Activated CD8-positive, alpha-beta memory T cell treated with anti-CD3 and anti-CD28 coated beads, Interleukin-2, amount 10 ng/mL, durations not matched to agents 7 days and 5 days (primary cell): ENCODE data around the gene RECQL5. TPM values are rescaled to one million over a fixed set of nuclear protein-coding genes. Genes with fewer than 3 reads are reported as not detected.

Source experiments
- ATAC-seq: fragments of 150-1000 bp; cut with Tn5 transposase; one replicate; pipeline ENCODE4 v1.10.0; 2021; ENCODE audit warnings: moderate library complexity
- CTCF ChIA-PET: fragments of 350-600 bp; sonication (Branson Sonifier 250); formaldehyde crosslinking; loops from one replicate; lab custom pipeline; 2021; ENCODE audit warnings: antibody characterized with exemption; lab: Charles Lee
- DNase-seq: peaks from one replicate; pipeline ENCODE4 v3.0.0-alpha.2; 2020
- H3K27ac Mint-ChIP-seq: one replicate; pipeline ENCODE4 v1.8.0; 2021; ENCODE audit warnings: mild to moderate bottlenecking, mixed read lengths
- H3K27me3 Mint-ChIP-seq: one replicate; pipeline ENCODE4 v1.8.0; 2021; ENCODE audit warnings: mixed read lengths
- H3K36me3 Mint-ChIP-seq: one replicate; pipeline ENCODE4 v1.8.0; 2021; ENCODE audit warnings: mild to moderate bottlenecking, mixed read lengths
- H3K4me1 Mint-ChIP-seq: one replicate; pipeline ENCODE4 v1.8.0; 2021; ENCODE audit warnings: mixed read lengths
- H3K4me3 Mint-ChIP-seq: one replicate; pipeline ENCODE4 v1.8.0; 2021; ENCODE audit warnings: mild to moderate bottlenecking, moderate library complexity, mixed read lengths
- H3K9me3 Mint-ChIP-seq: one replicate; pipeline ENCODE4 v1.8.0; 2022; ENCODE audit warnings: low read depth, mixed read lengths
- total RNA-seq, 2 experiments: library from RNA; stranded (reverse); gene quantifications; one replicate each; pipeline ENCODE4 v1.2.3, GENCODE V29; 2021

RECQL5 gene
- total RNA-seq = 10 to 100 TPM; 35.5 to 46.2 TPM

GRCh38 chr17:75666959-75667790, at the start of gene RECQL5, which contains the start of gene SAP30BP:
TSS of gene RECQL5 (minus strand) at chr17:75667154. CDS start at chr17:75666557, 597 bp downstream.
TSS of gene SAP30BP (plus strand) at chr17:75667338. CDS start at chr17:75667373, 35 bp downstream.
- ATAC-seq (peak; percentile 100), DNase-seq (peak; percentile 99)
- H3K9me3 Mint-ChIP-seq = no peaks in the 10 kb centered on the region
- no peaks in the 10 kb centered on the region for H3K27me3 Mint-ChIP-seq
- H3K4me3 Mint-ChIP-seq = no peak within 1 kb of the TSS
- H3K36me3 Mint-ChIP-seq = peaks cover 26% of the 10 kb centered on the region
- H3K4me1 Mint-ChIP-seq = peaks cover 22% of the 10 kb centered on the region
- peak within 1 kb of the TSS; percentile 64 for H3K27ac Mint-ChIP-seq
- CTCF ChIA-PET = interaction anchor here (0.9 to 3.4 kb wide), 12 partner anchors 8 to 132 kb away, joined by 3 to 36 read pairs (median 5); partner anchors contain the start of genes GALK1 and SMIM5

GRCh38 chr17:75712446-75712845, 45.5 kb upstream of the RECQL5 start:
- Mint-ChIP-seq H3K36me3 (peaks cover 1% of the 10 kb centered on the region), H3K9me3 (no peaks in the 10 kb centered on the region), H3K4me3 (no peak overlapping the region), H3K27me3 (peaks cover 14% of the 10 kb centered on the region), H3K27ac (no peak overlapping the region), H3K4me1 (no peaks in the 10 kb centered on the region)
- CTCF ChIA-PET = interaction anchor here (0.9 to 1.3 kb wide), 3 partner anchors 14 to 112 kb away, joined by 3 to 7 read pairs (median 3); no protein-coding TSS in a partner anchor
- ATAC-seq (no peak), DNase-seq (no peak)

- H3K4me3 Mint-ChIP-seq = no peak overlapping the region
- H3K36me3 Mint-ChIP-seq = peaks cover 4% of the 10 kb centered on the region
- no peaks in the 10 kb centered on the region for H3K4me1 Mint-ChIP-seq
- CTCF ChIA-PET = interaction anchor here (0.5 kb wide), 1 partner anchor 153 kb away, joined by 3 read pairs; no protein-coding TSS in a partner anchor
- H3K9me3 Mint-ChIP-seq = no peaks in the 10 kb centered on the region
- no peak for ATAC-seq
- H3K27ac Mint-ChIP-seq = no peak overlapping the region
- DNase-seq = no peak
- peaks cover 6% of the 10 kb centered on the region for H3K27me3 Mint-ChIP-seq
These were observed 40.2 kb upstream of the RECQL5 start for GRCh38 chr17:75707079-75707571.

GRCh38 chr17:75706042-75706728, 39.2 kb upstream of the RECQL5 start:
- Mint-ChIP-seq H3K27me3 (peaks cover 3% of the 10 kb centered on the region), H3K9me3 (no peaks in the 10 kb centered on the region), H3K4me1 (no peaks in the 10 kb centered on the region), H3K36me3 (peaks cover 4% of the 10 kb centered on the region), H3K27ac (no peak overlapping the region), H3K4me3 (no peak overlapping the region)
- DNase-seq = no peak
- no peak for ATAC-seq
- CTCF ChIA-PET = interaction anchor here (0.6 to 1.5 kb wide), 3 partner anchors 32 to 55 kb away, joined by 3 read pairs; no protein-coding TSS in a partner anchor

GRCh38 chr17:75704963-75705875, 38.3 kb upstream of the RECQL5 start:
- H3K4me3 Mint-ChIP-seq = no peak overlapping the region
- no peaks in the 10 kb centered on the region for H3K4me1 Mint-ChIP-seq
- no peak overlapping the region for H3K27ac Mint-ChIP-seq
- CTCF ChIA-PET = interaction anchor here (1.2 to 1.5 kb wide), 2 partner anchors 47 to 54 kb away, joined by 3 read pairs; no protein-coding TSS in a partner anchor
- H3K27me3 Mint-ChIP-seq = no peaks in the 10 kb centered on the region
- DNase-seq = no peak
- peaks cover 8% of the 10 kb centered on the region for H3K36me3 Mint-ChIP-seq
- no peaks in the 10 kb centered on the region for H3K9me3 Mint-ChIP-seq
- no peak for ATAC-seq

GRCh38 chr17:75703591-75703990, 36.6 kb upstream of the RECQL5 start:
- H3K4me1 Mint-ChIP-seq = no peaks in the 10 kb centered on the region
- no peak overlapping the region for H3K4me3 Mint-ChIP-seq

GRCh38 chr17:75703191-75703590, 36.2 kb upstream of the RECQL5 start:
- Mint-ChIP-seq H3K27ac (no peak overlapping the region), H3K9me3 (no peaks in the 10 kb centered on the region), H3K4me1 (no peaks in the 10 kb centered on the region), H3K36me3 (peaks cover 10% of the 10 kb centered on the region), H3K27me3 (no peaks in the 10 kb centered on the region), H3K4me3 (no peak overlapping the region)
- ATAC-seq = no peak
- CTCF ChIA-PET = interaction anchor here (0.9 to 1.4 kb wide), 2 partner anchors 43 to 51 kb away, joined by 3 read pairs; no protein-coding TSS in a partner anchor
- DNase-seq = no peak

More at GRCh38 chr17:75703591-75703990, 36.6 kb upstream of the RECQL5 start:
- H3K27me3 Mint-ChIP-seq = no peaks in the 10 kb centered on the region
- H3K36me3 Mint-ChIP-seq = peaks cover 10% of the 10 kb centered on the region
- ATAC-seq = no peak
- H3K9me3 Mint-ChIP-seq = no peaks in the 10 kb centered on the region
- no peak for DNase-seq
- no peak overlapping the region for H3K27ac Mint-ChIP-seq
- CTCF ChIA-PET = interaction anchor here (0.9 kb wide), 1 partner anchor 51 kb away, joined by 3 read pairs; no protein-coding TSS in a partner anchor

GRCh38 chr17:75701288-75701687, 34.3 kb upstream of the RECQL5 start:
- Mint-ChIP-seq H3K4me1 (no peaks in the 10 kb centered on the region), H3K27ac (no peak overlapping the region), H3K36me3 (peaks cover 9% of the 10 kb centered on the region), H3K27me3 (no peaks in the 10 kb centered on the region), H3K4me3 (no peak overlapping the region), H3K9me3 (no peaks in the 10 kb centered on the region)
- DNase-seq (no peak), ATAC-seq (no peak)
- CTCF ChIA-PET = interaction anchor here (1.4 kb wide), 1 partner anchor 69 kb away, joined by 3 read pairs; no protein-coding TSS in a partner anchor

- Mint-ChIP-seq H3K4me3 (no peak overlapping the region), H3K36me3 (peaks cover 9% of the 10 kb centered on the region), H3K4me1 (no peaks in the 10 kb centered on the region), H3K9me3 (no peaks in the 10 kb centered on the region), H3K27me3 (no peaks in the 10 kb centered on the region), H3K27ac (no peak overlapping the region)
- CTCF ChIA-PET = interaction anchor here (0.6 to 1.5 kb wide), 7 partner anchors 14 to 65 kb away, joined by 3 to 5 read pairs (median 3); partner anchors contain the start of gene SMIM5
- DNase-seq (no peak), ATAC-seq (no peak)
These were observed 31.7 kb upstream of the RECQL5 start for GRCh38 chr17:75698659-75699058.

- ATAC-seq (no peak), DNase-seq (no peak)
- Mint-ChIP-seq H3K4me3 (no peak overlapping the region), H3K27me3 (no peaks in the 10 kb centered on the region), H3K9me3 (no peaks in the 10 kb centered on the region), H3K27ac (no peak overlapping the region), H3K4me1 (no peaks in the 10 kb centered on the region), H3K36me3 (peaks cover 8% of the 10 kb centered on the region)
- CTCF ChIA-PET = interaction anchor here (0.6 to 1.5 kb wide), 5 partner anchors 15 to 65 kb away, joined by 3 to 5 read pairs (median 3); partner anchors contain the start of gene SMIM5
These were observed 30.8 kb upstream of the RECQL5 start for GRCh38 chr17:75697651-75698291.

- CTCF ChIA-PET = interaction anchor here (26.3 kb wide), 1 partner anchor 53 kb away, joined by 428 read pairs; no protein-coding TSS in a partner anchor
- H3K4me1 Mint-ChIP-seq = peaks cover 8% of the 10 kb centered on the region
- DNase-seq (no peak), ATAC-seq (no peak)
- no peaks in the 10 kb centered on the region for H3K9me3 Mint-ChIP-seq
- no peak overlapping the region for H3K4me3 Mint-ChIP-seq
- no peak overlapping the region for H3K27ac Mint-ChIP-seq
- no peaks in the 10 kb centered on the region for H3K27me3 Mint-ChIP-seq
- H3K36me3 Mint-ChIP-seq = peaks cover 3% of the 10 kb centered on the region
These were observed 28.9 kb upstream of the RECQL5 start for GRCh38 chr17:75695830-75696271.
